ENCODE measurements around the gene ZNF606. TPM values are rescaled to one million over a fixed set of nuclear protein-coding genes. Genes with fewer than 3 reads are reported as not detected.

The ZNF606 gene
- total and polyA plus RNA-seq, 12 donors = 5.9 to 27.1 (median 15.3) TPM

DNA sequence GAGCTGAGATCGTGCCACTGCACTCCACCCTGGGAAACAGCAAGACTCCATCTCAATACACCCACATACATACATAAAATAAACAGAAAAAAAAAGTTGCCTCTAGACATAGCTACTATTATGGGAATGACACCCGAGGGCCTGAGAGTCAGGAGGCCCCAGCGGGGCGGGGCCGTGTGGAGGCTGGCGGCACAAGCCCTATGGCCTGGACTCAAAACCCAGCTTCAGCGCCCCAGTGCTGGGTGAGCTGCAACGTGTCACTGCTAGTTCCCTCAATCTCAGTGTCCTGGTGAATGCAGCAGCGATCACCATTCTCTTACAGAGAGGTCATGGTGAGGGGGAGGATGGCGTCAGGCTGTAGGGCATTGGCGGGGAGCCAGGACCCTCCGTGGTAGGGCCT lies 22.0 kb upstream of the ZNF606 start:
- Histone ChIP-seq H3K27me3 (no peaks in the 10 kb centered on the region), H3K4me3 (no peak overlapping the region), H3K27ac (no peak overlapping the region), H3K36me3 (replicated peaks in 1 of 2) (no peaks in the 10 kb centered on the region), H3K4me1 (replicated peaks in 1 of 2) (no peaks in the 10 kb centered on the region), H3K9me3 (replicated peaks in 1 of 3) (no peaks in the 10 kb centered on the region)
- WGBS, 4 donors = 84 to 93% (median 92%) methylated on average over 2 to 12 of the region's 12 CpGs
- intact Hi-C loops (cut with DNase I) = loop anchor here in 1 of 2 donors (5.0 kb wide), 1 partner anchor 133 kb away; no protein-coding TSS in a partner anchor
- TF ChIP-seq, protein P1, sequence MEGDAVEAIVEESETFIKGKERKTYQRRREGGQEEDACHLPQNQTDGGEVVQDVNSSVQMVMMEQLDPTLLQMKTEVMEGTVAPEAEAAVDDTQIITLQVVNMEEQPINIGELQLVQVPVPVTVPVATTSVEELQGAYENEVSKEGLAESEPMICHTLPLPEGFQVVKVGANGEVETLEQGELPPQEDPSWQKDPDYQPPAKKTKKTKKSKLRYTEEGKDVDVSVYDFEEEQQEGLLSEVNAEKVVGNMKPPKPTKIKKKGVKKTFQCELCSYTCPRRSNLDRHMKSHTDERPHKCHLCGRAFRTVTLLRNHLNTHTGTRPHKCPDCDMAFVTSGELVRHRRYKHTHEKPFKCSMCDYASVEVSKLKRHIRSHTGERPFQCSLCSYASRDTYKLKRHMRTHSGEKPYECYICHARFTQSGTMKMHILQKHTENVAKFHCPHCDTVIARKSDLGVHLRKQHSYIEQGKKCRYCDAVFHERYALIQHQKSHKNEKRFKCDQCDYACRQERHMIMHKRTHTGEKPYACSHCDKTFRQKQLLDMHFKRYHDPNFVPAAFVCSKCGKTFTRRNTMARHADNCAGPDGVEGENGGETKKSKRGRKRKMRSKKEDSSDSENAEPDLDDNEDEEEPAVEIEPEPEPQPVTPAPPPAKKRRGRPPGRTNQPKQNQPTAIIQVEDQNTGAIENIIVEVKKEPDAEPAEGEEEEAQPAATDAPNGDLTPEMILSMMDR (IDR thresholded peaks at IDR 0.05) = no peak
- no peak for TF ChIP-seq POLR2A (IDR thresholded peaks at IDR 0.05)
- no peak for DNase-seq

DNA sequence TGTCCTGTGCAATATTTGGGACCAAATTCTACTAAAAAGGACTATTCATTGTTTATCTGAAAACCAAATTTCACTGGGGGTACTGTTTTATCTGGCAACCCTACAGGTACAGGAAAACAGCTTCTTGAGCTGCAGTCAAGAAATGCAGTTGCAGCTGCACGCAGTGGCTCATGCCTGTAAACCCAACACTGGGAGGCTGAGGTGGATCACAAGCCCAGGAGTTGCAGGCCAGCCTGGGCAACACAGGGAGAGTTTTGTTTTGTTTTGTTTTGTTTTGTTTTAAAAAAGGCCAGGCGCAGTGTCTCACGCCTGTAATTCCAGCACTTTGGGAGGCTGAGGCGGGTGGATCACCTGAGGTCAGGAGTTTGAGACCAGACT lies 19.7 kb upstream of the ZNF606 start:
- intact Hi-C loops (cut with DNase I) = loop anchor here in 1 of 2 donors (5.0 kb wide), 1 partner anchor 135 kb away; no protein-coding TSS in a partner anchor
- Histone ChIP-seq H3K9me3 (replicated peaks in 1 of 3) (no peaks in the 10 kb centered on the region), H3K27me3 (no peaks in the 10 kb centered on the region), H3K27ac (no peak overlapping the region), H3K36me3 (replicated peaks in 1 of 2) (no peaks in the 10 kb centered on the region), H3K4me1 (replicated peaks in 1 of 2) (no peaks in the 10 kb centered on the region), H3K4me3 (no peak overlapping the region)
- WGBS, 4 donors = 69 to 75% (median 74%) methylated on average over 4 of the region's 4 CpGs
- no peak for DNase-seq
- TF ChIP-seq, protein P1 (IDR thresholded peaks at IDR 0.05) = no peak
- no peak for TF ChIP-seq POLR2A (IDR thresholded peaks at IDR 0.05)

DNA sequence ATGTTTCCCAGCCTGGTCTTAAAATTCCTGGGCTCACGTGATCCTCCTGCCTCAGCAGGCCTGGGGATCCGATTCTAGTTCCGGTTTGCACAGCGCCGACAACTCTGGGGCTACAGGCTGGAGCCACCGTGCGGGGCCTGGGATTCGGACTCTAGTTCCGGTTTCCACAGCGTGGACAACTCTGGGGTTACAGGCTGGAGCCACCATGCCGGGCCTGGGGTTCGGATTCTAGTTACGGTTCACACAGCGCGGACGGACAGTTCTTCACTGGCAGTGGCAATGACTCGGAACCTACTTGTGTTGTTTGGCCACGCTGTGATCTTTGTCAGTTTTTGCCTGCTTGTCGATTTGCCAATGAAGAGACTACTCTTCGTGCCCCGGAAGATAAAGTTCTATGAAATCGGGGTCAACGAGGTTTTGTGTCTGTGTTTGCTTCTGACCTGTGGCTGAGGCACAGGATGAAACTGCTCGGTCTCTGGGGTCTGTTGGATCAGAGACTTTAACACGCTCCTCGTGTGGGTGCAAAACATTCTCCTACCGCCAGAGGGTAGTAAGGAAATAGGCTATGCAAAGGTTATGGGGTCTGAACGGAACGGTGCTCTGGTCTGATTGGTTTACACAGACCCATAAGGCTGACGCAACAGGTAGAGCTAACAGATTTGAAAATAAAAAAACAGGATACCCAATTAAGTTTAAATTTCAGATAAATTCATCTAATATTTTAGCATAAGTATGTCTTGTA lies 19.1 kb upstream of the ZNF606 start:
- no peaks in the 10 kb centered on the region for H3K27me3 ChIP-seq
- peak; percentile 25 to 84 (median 40) for DNase-seq
- 47 to 57% (median 55%) methylated on average over 22 to 30 of the region's 30 CpGs for WGBS, 4 donors
- no peak for TF ChIP-seq POLR2A (IDR thresholded peaks at IDR 0.05)
- TF ChIP-seq, protein P1 (IDR thresholded peaks at IDR 0.05) = peak in 5 of 6 experiments; percentile 52 to 68 (median 61)
- H3K4me3 ChIP-seq = no peak overlapping the region
- H3K4me1 ChIP-seq (replicated peaks in 1 of 2) = no peaks in the 10 kb centered on the region
- no peaks in the 10 kb centered on the region for H3K9me3 ChIP-seq (replicated peaks in 1 of 3)
- H3K36me3 ChIP-seq (replicated peaks in 1 of 2) = no peaks in the 10 kb centered on the region
- intact Hi-C loops (cut with DNase I) = loop anchor here in 1 of 2 donors (5.0 kb wide), 1 partner anchor 136 kb away; no protein-coding TSS in a partner anchor
- no peak overlapping the region for H3K27ac ChIP-seq

DNA sequence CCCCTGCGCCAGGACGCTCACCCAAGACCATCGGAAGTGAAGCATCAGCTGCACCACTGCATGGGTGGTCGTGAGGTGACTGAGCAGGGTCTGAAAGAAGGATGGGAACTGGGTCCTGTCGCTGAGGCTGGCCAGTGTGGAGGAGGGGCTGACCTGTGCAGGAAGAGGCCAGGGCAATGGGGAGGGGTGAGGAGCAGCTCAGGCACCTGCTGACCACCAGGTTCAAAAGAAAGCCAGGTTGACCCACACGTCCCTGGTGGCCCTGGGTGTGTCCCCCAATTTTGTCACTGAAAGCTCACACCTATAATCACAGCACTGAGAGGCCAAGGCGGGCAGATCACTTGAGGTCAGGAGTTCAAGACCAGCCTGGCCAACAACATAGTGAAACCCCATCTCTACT lies 17.5 kb upstream of the ZNF606 start:
- intact Hi-C loops (cut with DNase I) = loop anchor here in 1 of 2 donors (5.0 kb wide), 1 partner anchor 137 kb away; no protein-coding TSS in a partner anchor
- TF ChIP-seq POLR2A (IDR thresholded peaks at IDR 0.05) = no peak
- TF ChIP-seq, protein P1 (IDR thresholded peaks at IDR 0.05) = no peak
- DNase-seq = no peak
- H3K9me3 ChIP-seq (replicated peaks in 1 of 3) = no peaks in the 10 kb centered on the region
- no peak overlapping the region for H3K27ac ChIP-seq
- H3K36me3 ChIP-seq (replicated peaks in 1 of 2) = no peaks in the 10 kb centered on the region
- H3K27me3 ChIP-seq = no peaks in the 10 kb centered on the region
- no peaks in the 10 kb centered on the region for H3K4me1 ChIP-seq (replicated peaks in 1 of 2)
- no peak overlapping the region for H3K4me3 ChIP-seq
- 60 to 79% (median 66%) methylated on average over 6 to 7 of the region's 7 CpGs for WGBS, 4 donors
